Choroid plexus epithelial cell (primary cell): ENCODE measurements around the gene PDCD10.

Experiments
- DNase-seq: peaks from one replicate; pipeline ENCODE4 v3.0.0-alpha.2; 2010; ENCODE audit warnings: low read depth
- H3K4me3 ChIP-seq: 2 replicates; pipeline ENCODE4 v1.5.1; 2011; ENCODE audit warnings: low read depth, mild to moderate bottlenecking, control low read depth, low read length, moderate library complexity
- CTCF ChIP-seq: conservative IDR thresholded peaks from 2 replicates; pipeline ENCODE4 v1.5.1; 2011; ENCODE audit warnings: low read depth, mild to moderate bottlenecking, control low read depth, inconsistent platforms, low read length, moderate library complexity

Gene PDCD10

GRCh38 chr3:167742338-167742737, 7.6 kb upstream of the PDCD10 start:
- DNase-seq: no peak
- no peak for TF ChIP-seq CTCF
- no peak overlapping the region for H3K4me3 ChIP-seq

- DNase-seq: peak; percentile 78
- no peak overlapping the region for H3K4me3 ChIP-seq
- peak; percentile 86 for TF ChIP-seq CTCF
These were observed 6.4 kb upstream of the PDCD10 start for GRCh38 chr3:167740961-167741587.

- DNase-seq: no peak
- H3K4me3 ChIP-seq: no peak overlapping the region
- TF ChIP-seq CTCF: no peak
These were observed 4.6 kb upstream of the PDCD10 start for GRCh38 chr3:167739190-167739810.

GRCh38 chr3:167738037-167738436, 3.3 kb upstream of the PDCD10 start:
- no peak for TF ChIP-seq CTCF
- H3K4me3 ChIP-seq: no peak overlapping the region
- no peak for DNase-seq

GRCh38 chr3:167736997-167737396, 2.3 kb upstream of the PDCD10 start:
- DNase-seq: no peak
- TF ChIP-seq CTCF: no peak

GRCh38 chr3:167736264-167736787, 1.6 kb upstream of the PDCD10 start:
- DNase-seq: no peak
- peak overlapping the region; percentile 98 for H3K4me3 ChIP-seq
- TF ChIP-seq CTCF: no peak

More at GRCh38 chr3:167736997-167737396, 2.3 kb upstream of the PDCD10 start:
- H3K4me3 ChIP-seq: no peak overlapping the region
